Urinary bladder (tissue), 4 donors: ENCODE measurements around the gene DES. TPM values are rescaled to one million over a fixed set of nuclear protein-coding genes. Genes with fewer than 3 reads are reported as not detected.

Experiments
- DNase-seq: peaks from one replicate; pipeline ENCODE4 v3.0.0-alpha.2; 2015; ENCODE audit errors: extremely low spot score
- H3K27ac ChIP-seq: one replicate; pipeline ENCODE4 v1.5.1; 2013; ENCODE audit warnings: low read depth, mild to moderate bottlenecking, moderate library complexity
- H3K36me3 ChIP-seq: one replicate; pipeline ENCODE4 v1.6.1; 2013; ENCODE audit warnings: mild to moderate bottlenecking, moderate library complexity; ENCODE audit not compliant: insufficient read depth
- H3K4me1 ChIP-seq: one replicate; pipeline ENCODE4 v1.6.1; 2013; ENCODE audit warnings: mild to moderate bottlenecking, moderate library complexity; ENCODE audit not compliant: insufficient read depth
- H3K4me3 ChIP-seq: one replicate; pipeline ENCODE4 v1.5.1; 2013; ENCODE audit warnings: low read depth, low read length
- WGBS: extraction: QIAGEN DNeasy Blood & Tissue Kit; methylation state at CpG from one replicate; pipeline ENCODE4 v1.1.7; 2013; 5-methylcytosine and 5-hydroxymethylcytosine counted together
- polyA plus RNA-seq: library from polyadenylated mRNA; stranded (reverse); fragments of 200-250 nt; gene quantifications from one replicate; pipeline ENCODE4 v1.2.3, GENCODE V29; 2013
- total RNA-seq: library from RNA; depleted of rRNA; stranded (reverse); fragments of >200 nt; gene quantifications from one replicate; pipeline ENCODE4 v1.2.3, GENCODE V29; 2014
- donor health status: healthy with polysubstance abuse.
- donor health status: healthy.

Gene DES
- total and polyA plus RNA-seq, 2 donors: 1,909 to 8,236 TPM

GRCh38 chr2:219442256-219443015 lies 24.3 kb downstream of the DES start:
- WGBS: 7% methylated on average over 35 of the region's 35 CpGs
- Histone ChIP-seq H3K4me1 (no peaks in the 10 kb centered on the region), H3K36me3 (no peaks in the 10 kb centered on the region), H3K27ac (no peak overlapping the region), H3K4me3 (peak overlapping the region; percentile 70)
- no peak for DNase-seq

- Histone ChIP-seq H3K36me3 (no peaks in the 10 kb centered on the region), H3K4me1 (no peaks in the 10 kb centered on the region), H3K4me3 (no peak overlapping the region), H3K27ac (no peak overlapping the region)
- 52% methylated on average over 12 of the region's 12 CpGs for WGBS
- DNase-seq: no peak
Measured at GRCh38 chr2:219443016-219443696, 25.0 kb downstream of the DES start.

DNA sequence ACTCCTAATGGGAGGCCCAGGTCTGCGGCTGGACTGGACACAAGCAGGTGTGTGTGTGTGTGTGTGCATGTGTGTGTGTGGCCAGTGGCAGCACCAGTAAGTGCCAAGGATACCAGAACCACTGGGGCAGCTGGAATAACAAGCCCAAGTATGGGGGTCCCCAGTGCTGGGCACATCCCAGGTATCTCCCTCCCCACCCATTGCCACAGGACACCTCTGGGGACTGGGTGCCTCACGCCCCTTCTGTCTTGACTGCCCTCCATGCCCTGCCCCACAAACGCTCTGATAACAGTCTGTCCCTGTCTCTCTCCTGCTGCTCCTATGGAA lies 25.5 kb downstream of the DES start:
- Histone ChIP-seq H3K27ac (no peak overlapping the region), H3K36me3 (no peaks in the 10 kb centered on the region), H3K4me1 (no peaks in the 10 kb centered on the region), H3K4me3 (no peak overlapping the region)
- no peak for DNase-seq
- WGBS: 64% methylated on average over 3 of the region's 3 CpGs

DNA sequence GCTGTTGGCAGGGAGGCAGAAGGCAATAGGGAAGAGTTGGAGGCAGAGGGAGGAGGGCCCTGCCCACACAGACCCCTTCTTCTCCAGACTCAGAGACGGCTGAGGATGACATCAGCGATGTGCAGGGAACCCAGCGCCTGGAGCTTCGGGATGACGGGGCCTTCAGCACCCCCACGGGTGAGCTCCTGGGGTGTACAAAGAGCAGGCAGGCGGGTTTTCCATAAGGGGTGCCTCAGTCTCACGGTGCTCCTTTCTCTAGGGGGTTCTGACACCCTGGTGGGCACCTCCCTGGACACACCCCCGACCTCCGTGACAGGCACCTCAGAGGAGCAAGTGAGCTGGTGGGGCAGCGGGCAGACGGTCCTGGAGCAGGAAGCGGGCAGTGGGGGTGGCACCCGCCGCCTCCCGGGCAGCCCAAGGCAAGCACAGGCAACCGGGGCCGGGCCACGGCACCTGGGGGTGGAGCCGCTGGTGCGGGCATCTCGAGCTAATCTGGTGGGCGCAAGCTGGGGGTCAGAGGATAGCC lies 26.5 kb downstream of the DES start:
- Histone ChIP-seq H3K36me3 (no peaks in the 10 kb centered on the region), H3K4me3 (no peak overlapping the region), H3K27ac (no peak overlapping the region), H3K4me1 (no peaks in the 10 kb centered on the region)
- DNase-seq: no peak
- 69% methylated on average over 23 of the region's 23 CpGs for WGBS

DNA sequence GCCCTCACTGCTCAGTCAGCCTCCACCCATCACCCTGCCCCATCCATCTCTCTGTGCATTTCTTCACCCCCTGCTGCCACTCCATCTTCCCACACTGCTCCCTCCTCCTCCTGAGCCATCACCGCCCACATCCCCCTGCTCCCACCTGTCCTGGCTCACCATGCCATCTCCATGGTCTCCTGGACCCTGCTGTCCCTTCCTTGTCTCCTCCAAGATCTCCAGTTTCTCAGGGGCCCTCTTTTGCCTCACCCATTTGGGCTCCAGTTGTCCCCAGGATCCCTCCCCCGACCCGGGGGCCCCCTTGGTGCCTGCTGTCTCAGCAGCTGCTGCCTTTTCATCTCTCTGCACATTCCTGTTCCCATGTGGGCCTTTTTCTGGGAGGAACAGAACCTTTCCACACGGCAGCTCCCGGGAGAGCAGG lies 27.1 kb downstream of the DES start:
- DNase-seq: no peak
- Histone ChIP-seq H3K4me1 (no peaks in the 10 kb centered on the region), H3K27ac (no peak overlapping the region), H3K36me3 (no peaks in the 10 kb centered on the region), H3K4me3 (no peak overlapping the region)
- 56% methylated on average over 5 of the region's 5 CpGs for WGBS

- H3K4me3 ChIP-seq: no peak overlapping the region
- no peak overlapping the region for H3K27ac ChIP-seq
- no peak for DNase-seq
Measured at GRCh38 chr2:219446101-219446504, 27.9 kb downstream of the DES start.

DNA sequence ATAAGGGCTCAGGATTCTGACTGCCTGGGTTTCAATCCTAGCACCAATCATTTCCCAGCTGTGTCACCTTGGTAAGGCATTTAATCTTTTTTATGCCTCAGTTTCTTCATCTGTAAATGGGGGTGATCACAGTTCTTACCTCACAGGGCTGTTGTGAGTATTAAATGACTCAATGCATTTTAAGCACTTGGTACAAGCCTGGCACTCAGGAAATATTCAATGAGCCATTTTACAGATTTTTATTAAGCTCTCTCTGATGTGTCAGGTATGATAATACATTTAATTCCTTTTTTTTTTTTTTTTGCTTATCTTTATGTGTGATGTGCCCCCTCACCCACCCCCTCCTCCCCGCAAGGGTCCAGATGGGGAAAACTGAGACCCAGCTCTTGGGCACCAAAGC lies 28.5 kb downstream of the DES start:
- 78% methylated on average over 1 of the region's 1 CpG for WGBS
- no peaks in the 10 kb centered on the region for H3K36me3 ChIP-seq
- no peaks in the 10 kb centered on the region for H3K4me1 ChIP-seq
- H3K4me3 ChIP-seq: no peak overlapping the region
- no peak for DNase-seq
- no peak overlapping the region for H3K27ac ChIP-seq

More at GRCh38 chr2:219446101-219446504, 27.9 kb downstream of the DES start:
- 33% methylated on average over 6 of the region's 6 CpGs for WGBS
- H3K4me1 ChIP-seq: no peaks in the 10 kb centered on the region
- H3K36me3 ChIP-seq: no peaks in the 10 kb centered on the region

DNA sequence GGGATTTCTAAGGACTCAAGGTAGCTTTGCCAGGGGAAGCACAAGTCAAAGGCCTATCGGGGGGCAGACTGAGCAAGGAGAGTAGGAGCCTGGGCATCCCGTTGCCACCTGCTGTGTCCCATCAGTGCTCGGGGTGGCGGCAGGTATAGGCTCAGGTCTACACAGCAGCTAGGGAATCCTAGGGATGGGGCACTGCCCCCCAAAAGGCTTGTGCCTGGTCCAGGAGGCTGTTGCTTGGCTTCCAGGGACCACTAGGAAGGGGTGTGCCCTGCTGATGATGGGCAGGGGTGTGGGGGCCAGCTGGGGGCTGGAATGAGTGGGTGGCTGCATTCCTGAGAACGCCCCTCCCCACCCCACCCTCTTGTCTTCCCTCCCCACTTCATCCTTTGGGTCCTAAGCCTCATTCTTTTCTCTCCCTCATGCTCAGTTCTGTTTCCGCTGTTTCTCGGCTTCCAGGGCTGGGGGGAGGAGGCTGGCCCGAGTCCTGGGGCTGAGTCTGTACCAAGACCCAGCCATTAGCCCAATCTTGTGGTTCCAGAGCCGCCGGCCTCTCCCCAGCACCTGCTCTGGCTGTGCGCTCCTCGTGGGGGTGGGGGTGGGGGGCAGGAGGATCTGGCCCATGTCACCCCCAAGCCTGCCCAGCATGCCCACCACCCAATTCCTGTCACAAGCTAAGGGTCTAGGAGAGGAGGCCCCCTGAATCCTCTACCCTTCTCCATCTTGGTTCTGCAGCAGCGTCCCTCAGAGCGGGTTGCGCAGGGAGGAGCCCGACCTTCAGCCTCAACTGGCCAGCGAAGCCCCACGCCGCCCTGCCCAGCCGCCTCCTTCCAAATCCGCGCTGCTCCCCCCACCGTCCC lies 29.3 kb downstream of the DES start:
- Histone ChIP-seq H3K4me1 (no peaks in the 10 kb centered on the region), H3K4me3 (no peak overlapping the region), H3K27ac (no peak overlapping the region), H3K36me3 (no peaks in the 10 kb centered on the region)
- 64% methylated on average over 23 of the region's 23 CpGs for WGBS
- no peak for DNase-seq

DNA sequence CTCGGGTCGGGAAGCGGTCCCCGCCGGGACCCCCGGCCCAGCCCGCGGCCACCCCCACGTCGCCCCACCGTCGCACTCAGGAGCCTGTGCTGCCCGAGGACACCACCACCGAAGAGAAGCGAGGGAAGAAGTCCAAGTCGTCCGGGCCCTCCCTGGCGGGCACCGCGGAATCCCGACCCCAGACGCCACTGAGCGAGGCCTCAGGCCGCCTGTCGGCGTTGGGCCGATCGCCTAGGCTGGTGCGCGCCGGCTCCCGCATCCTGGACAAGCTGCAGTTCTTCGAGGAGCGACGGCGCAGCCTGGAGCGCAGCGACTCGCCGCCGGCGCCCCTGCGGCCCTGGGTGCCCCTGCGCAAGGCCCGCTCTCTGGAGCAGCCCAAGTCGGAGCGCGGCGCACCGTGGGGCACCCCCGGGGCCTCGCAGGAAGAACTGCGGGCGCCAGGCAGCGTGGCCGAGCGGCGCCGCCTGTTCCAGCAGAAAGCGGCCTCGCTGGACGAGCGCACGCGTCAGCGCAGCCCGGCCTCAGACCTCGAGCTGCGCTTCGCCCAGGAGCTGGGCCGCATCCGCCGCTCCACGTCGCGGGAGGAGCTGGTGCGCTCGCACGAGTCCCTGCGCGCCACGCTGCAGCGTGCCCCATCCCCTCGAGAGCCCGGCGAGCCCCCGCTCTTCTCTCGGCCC lies 30.1 kb downstream of the DES start:
- no peak for DNase-seq
- Histone ChIP-seq H3K4me3 (no peak overlapping the region), H3K27ac (no peak overlapping the region), H3K4me1 (no peaks in the 10 kb centered on the region), H3K36me3 (no peaks in the 10 kb centered on the region)
- WGBS: 45% methylated on average over 88 of the region's 88 CpGs

GRCh38 chr2:219448776-219449341 lies 30.7 kb downstream of the DES start:
- H3K4me3 ChIP-seq: no peak overlapping the region
- no peaks in the 10 kb centered on the region for H3K36me3 ChIP-seq
- H3K4me1 ChIP-seq: no peaks in the 10 kb centered on the region
- DNase-seq: no peak
- no peak overlapping the region for H3K27ac ChIP-seq
- 40% methylated on average over 51 of the region's 51 CpGs for WGBS

DNA sequence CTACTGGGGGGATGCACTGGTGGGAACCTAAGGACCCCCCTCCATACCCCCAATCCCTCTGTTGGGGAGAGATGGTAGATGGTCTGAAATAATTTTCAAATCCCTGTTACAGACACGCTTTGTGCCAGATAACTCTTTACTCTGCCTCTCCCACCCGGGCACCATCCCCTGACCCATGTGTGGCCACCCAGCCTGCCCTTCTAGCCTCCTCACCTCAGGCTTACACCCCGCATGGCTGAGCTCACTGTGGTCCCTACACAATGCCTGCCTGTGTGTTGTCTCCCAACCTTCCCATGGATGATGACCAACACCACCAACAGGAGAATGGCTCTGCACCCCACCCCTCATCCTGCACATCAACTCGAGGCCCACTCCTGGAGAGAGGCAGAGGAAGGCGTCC lies 31.4 kb downstream of the DES start:
- no peak for DNase-seq
- no peaks in the 10 kb centered on the region for H3K4me1 ChIP-seq
- H3K4me3 ChIP-seq: no peak overlapping the region

GRCh38 chr2:219451661-219452360 lies 33.6 kb downstream of the DES start:
- H3K4me1 ChIP-seq: no peaks in the 10 kb centered on the region
- H3K36me3 ChIP-seq: no peaks in the 10 kb centered on the region
- H3K4me3 ChIP-seq: no peak overlapping the region
- no peak for DNase-seq
- WGBS: 59% methylated on average over 18 of the region's 18 CpGs
- no peak overlapping the region for H3K27ac ChIP-seq

More for the DNA sequence above, 31.4 kb downstream of the DES start:
- Histone ChIP-seq H3K27ac (no peak overlapping the region), H3K36me3 (no peaks in the 10 kb centered on the region)
- WGBS: 70% methylated on average over 5 of the region's 5 CpGs
